Breast epithelium (tissue), 4 donors: ENCODE data around the gene CLSTN3. TPM values are rescaled to one million over a fixed set of nuclear protein-coding genes. Genes with fewer than 3 reads are reported as not detected.
A peak's percentile ranks its signal among the peaks of the same experiment; 100 is the strongest.

Experiments used
- DNase-seq, 2 donors: peaks; one replicate each; pipeline ENCODE4 v3.0.0-alpha.2; 2019; ENCODE audit warnings: low spot score in 2 of 2
- H3K27ac ChIP-seq, 2 donors: fragments of 200-600 bp; sonication (generic) in 1 of 2; one replicate each; pipeline ENCODE4 v1.5.1; 2016 to 2019; ENCODE audit warnings: mild to moderate bottlenecking in 1 of 2
- H3K27me3 ChIP-seq, 2 donors: fragments of 200-600 bp; sonication (generic) in 1 of 2; one replicate each; pipeline versions ENCODE4 v1.5.1 to v1.6.0; 2017 to 2019; ENCODE audit warnings: control low read depth in 1 of 2, mild to moderate bottlenecking in 1 of 2
- H3K36me3 ChIP-seq: fragments of 200-600 bp; one replicate; pipeline ENCODE4 v1.5.1; 2019
- H3K4me1 ChIP-seq, 2 donors: fragments of 200-600 bp; sonication (generic); one replicate each; pipeline ENCODE4 v1.5.1; 2016 to 2019; ENCODE audit warnings: control low read depth in 1 of 2
- H3K4me3 ChIP-seq, 3 donors: fragments of 200-600 bp; sonication (generic); 1 replicate in 2 of 3; 2 replicates in 1 of 3; pipeline ENCODE4 v1.5.1; 2016 to 2019; ENCODE audit warnings: mild to moderate bottlenecking in 3 of 3, moderate library complexity in 2 of 3
- H3K9me3 ChIP-seq, 2 donors: fragments of 200-600 bp; sonication (generic) in 1 of 2; one replicate each; pipeline ENCODE4 v1.5.1; 2016 to 2019; ENCODE audit warnings: control low read depth in 1 of 2
- CTCF ChIP-seq, 3 donors: fragments of 450-650 bp; IDR thresholded peaks; one replicate each; pipeline ENCODE4 v1.5.1; 2016 to 2017; ENCODE audit warnings: antibody characterized with exemption in 3 of 3, mild to moderate bottlenecking in 3 of 3, moderate library complexity in 3 of 3
- POLR2A ChIP-seq: fragments of 450-650 bp; IDR thresholded peaks from one replicate; pipeline ENCODE4 v1.6.1; 2016; ENCODE audit warnings: antibody characterized with exemption, mild to moderate bottlenecking, moderate library complexity
- POLR2AphosphoS5 ChIP-seq, 3 donors: sonication (generic); formaldehyde crosslinking; IDR thresholded peaks; one replicate each; pipeline ENCODE4 v1.6.1; 2017; ENCODE audit warnings: antibody characterized with exemption in 3 of 3
- intact Hi-C: fragments of 100-400 bp; cut with DNase I; formaldehyde crosslinking; loops from one replicate; pipeline ENCODE4 v1.15.1; 2023; ENCODE audit warnings: low total_unique reads
- total RNA-seq, 3 donors: library from RNA; depleted of rRNA; stranded (reverse); fragments of >200 nt; gene quantifications; one replicate each; pipeline ENCODE4 v1.1.0, GENCODE V29; 2016

CLSTN3 gene
- total RNA-seq, 3 donors from 2014 or later, result 23.9 to 58.7 (median 40.3) TPM

GRCh38 chr12:7150356-7150755 lies 20.2 kb downstream of the CLSTN3 start:
- Histone ChIP-seq H3K27ac (peak overlapping the region in 1 of 2 donors; percentile 72), H3K36me3 (peaks cover 5% of the 10 kb centered on the region), H3K9me3 (no peaks in the 10 kb centered on the region), H3K4me1 (peaks cover 0 to 6% of the 10 kb centered on the region in 2 donors), H3K27me3 (no peaks in the 10 kb centered on the region), H3K4me3 (no peak overlapping the region)
- TF ChIP-seq POLR2AphosphoS5 (IDR thresholded peaks at IDR 0.05) (no peak), POLR2A (no peak), CTCF (IDR thresholded peaks at IDR 0.05) (no peak)
- DNase-seq, result no peak
- intact Hi-C loops, result no loop called here

- intact Hi-C loops, result no loop called here
- Histone ChIP-seq H3K4me3 (no peak overlapping the region), H3K9me3 (no peaks in the 10 kb centered on the region), H3K27ac (peak overlapping the region in 1 of 2 donors; percentile 72), H3K27me3 (no peaks in the 10 kb centered on the region), H3K36me3 (peaks cover 5% of the 10 kb centered on the region), H3K4me1 (peaks cover 3 to 11% of the 10 kb centered on the region in 2 donors)
- DNase-seq, result no peak
- no peak for TF ChIP-seq CTCF (IDR thresholded peaks at IDR 0.05)
- no peak for TF ChIP-seq POLR2A
- TF ChIP-seq POLR2AphosphoS5 (IDR thresholded peaks at IDR 0.05), result no peak
Observed at GRCh38 chr12:7150841-7151240, 20.7 kb downstream of the CLSTN3 start.

- TF ChIP-seq POLR2A (no peak), POLR2AphosphoS5 (IDR thresholded peaks at IDR 0.05) (no peak), CTCF (IDR thresholded peaks at IDR 0.05) (no peak)
- H3K27me3 ChIP-seq, result no peaks in the 10 kb centered on the region
- peaks cover 5% of the 10 kb centered on the region for H3K36me3 ChIP-seq
- peaks cover 8 to 14% of the 10 kb centered on the region in 2 donors for H3K4me1 ChIP-seq
- H3K4me3 ChIP-seq, result no peak overlapping the region
- H3K9me3 ChIP-seq, result no peaks in the 10 kb centered on the region
- no peak for DNase-seq
- intact Hi-C loops, result no loop called here
- H3K27ac ChIP-seq, result peak overlapping the region in 1 of 2 donors; percentile 72
Observed at GRCh38 chr12:7151532-7151931, 21.4 kb downstream of the CLSTN3 start.

DNA sequence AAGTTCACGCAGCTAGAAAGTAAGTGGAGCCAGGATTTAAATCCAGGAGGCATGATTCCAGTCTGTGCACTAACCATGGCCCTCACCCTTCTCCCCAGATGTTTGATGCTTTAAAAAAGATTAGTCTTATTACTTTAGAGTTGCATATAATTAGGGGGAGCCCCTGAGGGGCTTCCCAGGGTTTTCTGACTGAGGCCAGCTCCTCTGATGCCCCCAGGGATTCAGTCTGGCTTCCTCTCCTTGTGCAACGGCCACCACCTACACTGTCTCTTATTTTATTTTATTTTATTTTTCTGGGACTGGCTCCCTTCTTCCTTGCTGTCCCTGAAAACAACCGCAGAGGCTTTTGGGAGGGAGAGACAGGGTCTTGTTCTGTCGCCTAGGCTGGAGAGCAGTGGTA lies 22.6 kb downstream of the CLSTN3 start:
- TF ChIP-seq POLR2AphosphoS5 (IDR thresholded peaks at IDR 0.05) (no peak), CTCF (IDR thresholded peaks at IDR 0.05) (no peak), POLR2A (no peak)
- Histone ChIP-seq H3K9me3 (no peaks in the 10 kb centered on the region), H3K36me3 (peaks cover 5% of the 10 kb centered on the region), H3K27ac (peak overlapping the region in 1 of 2 donors; percentile 51), H3K27me3 (no peaks in the 10 kb centered on the region), H3K4me3 (no peak overlapping the region), H3K4me1 (peaks cover 8 to 14% of the 10 kb centered on the region in 2 donors)
- intact Hi-C loops, result no loop called here
- no peak for DNase-seq

DNA sequence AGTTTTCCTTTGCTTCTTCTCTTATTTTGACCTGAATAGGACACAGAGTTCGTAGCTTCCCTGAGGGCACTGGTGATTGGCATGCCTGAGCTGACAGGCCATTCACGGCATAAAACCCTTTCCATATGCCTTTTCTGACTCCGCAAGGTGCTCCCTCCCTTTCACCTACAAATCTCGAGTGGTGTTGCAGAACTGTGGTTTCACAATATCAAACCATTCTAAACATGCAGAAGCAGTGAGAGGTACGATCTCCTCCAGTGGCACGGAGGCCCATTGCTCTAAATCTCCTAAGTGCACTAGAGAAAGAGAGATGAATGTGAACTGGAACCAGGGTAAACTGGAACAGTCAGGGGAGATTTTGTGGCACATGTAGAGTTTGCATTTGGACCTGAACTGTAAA lies 23.9 kb downstream of the CLSTN3 start:
- intact Hi-C loops, result no loop called here
- no peak for TF ChIP-seq CTCF (IDR thresholded peaks at IDR 0.05)
- no peak for TF ChIP-seq POLR2AphosphoS5 (IDR thresholded peaks at IDR 0.05)
- no peak for TF ChIP-seq POLR2A
- no peak for DNase-seq
- Histone ChIP-seq H3K36me3 (peaks cover 5% of the 10 kb centered on the region), H3K9me3 (no peaks in the 10 kb centered on the region), H3K27ac (no peak overlapping the region), H3K27me3 (no peaks in the 10 kb centered on the region), H3K4me3 (no peak overlapping the region), H3K4me1 (peaks cover 8 to 14% of the 10 kb centered on the region in 2 donors)
